Fibroblast of skin of left quadriceps (primary cell): Measurements from ENCODE around the gene TSPAN2.

Experiments
- DNase-seq, 2 experiments: peaks; one replicate each; pipeline ENCODE4 v3.0.0-alpha.2; 2013; ENCODE audit warnings: low read depth in 2 of 2

Gene TSPAN2

GRCh38 chr1:115089420-115090185, at the start of gene TSPAN2:
TSPAN2 (minus strand) TSS chr1:115089503; CDS start chr1:115089432, 71 bp downstream.
- no peak for DNase-seq

DNA sequence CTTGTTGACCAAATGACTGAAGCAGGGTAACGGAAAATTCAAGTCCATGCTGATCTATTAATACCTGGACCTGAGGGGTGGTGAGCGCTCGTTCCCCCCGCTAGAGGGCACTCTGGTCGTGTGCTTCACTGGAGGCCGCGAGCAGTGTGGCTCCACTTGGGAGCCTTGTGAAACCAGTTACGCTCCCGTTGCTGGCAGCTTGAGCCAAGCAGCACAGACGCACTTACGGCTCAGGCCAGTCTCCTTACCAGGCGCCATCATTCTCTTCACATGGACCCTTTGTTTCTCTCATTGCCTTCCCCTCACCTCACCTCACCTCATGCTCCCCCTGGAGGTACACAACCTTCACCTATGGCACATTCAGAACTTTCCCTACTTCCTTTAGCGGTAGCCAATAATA, 49.7 kb upstream of the TSPAN2 start:
- DNase-seq: peak; percentile 82 to 86

DNA sequence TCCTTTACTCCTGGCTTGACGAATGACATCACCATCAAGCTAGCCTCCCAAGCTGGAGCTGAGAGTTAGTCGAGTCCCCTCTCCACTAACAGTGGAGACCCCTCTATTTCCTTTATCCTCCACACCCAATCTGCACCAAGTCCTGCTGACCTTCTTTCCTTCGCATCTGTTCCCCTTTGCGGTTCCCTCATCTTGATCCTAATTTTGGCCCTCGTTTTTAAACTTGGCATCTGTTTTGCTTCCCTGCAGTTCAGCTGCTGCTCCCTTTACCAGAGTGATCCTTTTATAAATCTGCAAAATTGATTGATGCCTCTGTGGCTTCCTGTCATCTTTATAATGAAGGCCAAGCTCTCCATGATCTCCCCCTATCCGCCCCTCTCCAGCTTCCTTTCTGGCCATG, 49.0 kb upstream of the TSPAN2 start:
- DNase-seq: no peak

DNA sequence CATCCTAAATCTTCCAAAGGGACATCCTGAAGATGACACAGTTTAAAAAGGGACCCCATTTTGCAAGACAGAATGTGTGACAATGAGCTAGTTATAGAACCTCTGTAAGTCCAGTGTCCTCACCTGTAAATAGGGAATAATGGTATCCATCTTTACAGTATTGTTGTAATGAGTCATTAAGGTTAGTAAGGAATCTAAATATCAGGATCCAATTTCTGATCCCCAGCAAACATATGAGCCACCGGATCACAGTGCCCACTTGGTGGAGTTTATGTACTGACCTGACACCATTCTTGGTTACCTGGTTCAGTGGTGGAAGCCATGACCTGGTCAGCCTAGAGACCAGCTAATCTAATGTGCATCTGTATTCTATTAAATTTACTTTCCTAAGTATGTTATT, 47.9 kb upstream of the TSPAN2 start:
- DNase-seq: no peak

- DNase-seq: no peak
Observed at GRCh38 chr1:115136706-115137105, 47.4 kb upstream of the TSPAN2 start.

- no peak for DNase-seq
Observed at GRCh38 chr1:115136106-115136505, 46.8 kb upstream of the TSPAN2 start.

GRCh38 chr1:115135681-115136080, 46.4 kb upstream of the TSPAN2 start:
- DNase-seq: peak; percentile 38 to 47

DNA sequence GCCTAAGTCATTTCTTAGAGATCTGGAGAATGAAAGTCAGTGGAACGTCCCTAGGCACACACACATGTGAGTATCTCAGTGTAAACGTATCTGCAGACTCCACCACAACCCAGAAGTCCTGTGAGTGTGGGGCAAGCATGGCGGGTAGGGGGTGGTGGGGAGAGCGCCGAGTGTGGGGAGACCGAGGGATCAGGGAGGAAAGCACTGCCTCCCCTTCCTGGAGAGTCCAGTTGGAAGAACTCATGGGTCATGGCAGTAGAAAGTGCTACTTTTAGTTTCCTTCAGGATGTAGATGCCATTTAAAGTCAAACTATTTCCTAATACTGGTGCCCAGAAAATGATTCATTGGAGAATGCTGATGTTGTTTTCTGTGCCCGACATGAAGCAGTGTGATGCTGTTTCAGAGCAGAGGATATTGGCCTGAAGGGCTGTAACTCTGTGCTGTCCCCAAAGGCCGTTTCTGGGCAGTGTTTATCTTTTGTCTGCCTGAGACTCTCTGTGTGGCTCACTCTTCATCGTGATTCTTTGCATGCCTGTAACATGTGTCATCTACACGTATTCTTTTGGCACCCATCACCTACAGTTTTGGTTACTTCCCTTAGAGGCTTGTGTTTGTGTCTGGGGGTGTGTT, 45.7 kb upstream of the TSPAN2 start:
- peak; percentile 67 to 71 for DNase-seq

DNA sequence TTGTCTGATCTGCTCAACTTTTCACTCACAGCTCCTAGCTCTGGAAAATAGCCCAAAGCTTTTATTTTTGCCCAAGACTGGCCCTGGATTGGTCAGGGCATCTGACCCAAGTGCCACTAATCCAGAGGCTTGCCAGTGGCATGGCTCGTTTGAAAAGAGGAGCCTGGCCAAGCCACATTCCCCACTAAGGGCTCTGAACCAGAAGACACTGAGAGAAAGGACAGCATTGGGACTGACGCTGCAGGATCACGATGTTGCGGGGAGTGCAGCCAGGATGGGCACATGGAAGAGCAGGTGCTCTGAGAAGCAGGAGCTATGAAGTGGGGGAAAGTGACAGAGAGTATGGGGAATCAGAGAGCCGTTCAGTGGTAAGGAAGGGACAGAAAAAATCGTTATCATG, 44.9 kb upstream of the TSPAN2 start:
- no peak for DNase-seq

DNA sequence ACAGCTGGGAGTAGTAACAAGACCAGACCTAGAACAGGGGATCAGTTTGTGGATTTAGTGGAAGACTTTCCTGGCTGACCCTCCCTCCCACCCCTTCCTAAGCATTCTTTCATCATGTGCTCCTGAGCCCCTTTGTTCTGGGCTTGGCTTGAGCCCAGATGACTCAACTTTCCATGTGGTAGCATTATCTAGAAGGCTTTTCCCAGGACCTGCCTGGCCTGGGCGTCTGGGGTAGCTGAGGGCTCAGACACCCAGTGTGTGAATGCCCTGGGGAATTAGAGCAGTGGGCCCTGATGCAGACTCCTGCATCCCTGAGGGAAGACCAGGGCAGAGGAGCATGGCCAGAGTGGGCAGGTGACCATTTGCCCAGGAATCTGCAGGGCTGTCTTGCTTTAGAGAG, 44.1 kb upstream of the TSPAN2 start:
- DNase-seq: peak in 1 of 2 experiments; percentile 29

DNA sequence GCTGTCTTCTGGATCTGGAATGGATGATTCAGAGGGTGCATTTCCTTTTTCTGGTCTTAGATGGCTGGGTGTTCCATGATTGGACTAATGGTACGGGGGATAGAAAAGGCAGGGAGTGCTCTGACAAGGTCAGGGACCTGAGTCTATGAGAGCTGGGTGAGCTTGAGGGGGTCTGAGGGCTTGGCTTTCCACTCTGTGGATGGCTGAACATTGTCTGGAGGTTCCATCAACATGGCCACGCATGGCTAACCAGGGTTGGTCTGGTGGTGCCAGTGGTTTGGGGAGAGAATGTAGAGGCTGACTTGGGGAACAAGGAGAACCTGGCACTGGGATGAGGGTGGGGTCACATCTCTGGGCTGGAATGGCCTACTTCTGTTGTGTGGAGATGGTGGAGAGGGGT, 41.5 kb upstream of the TSPAN2 start:
- DNase-seq: no peak

GRCh38 chr1:115129071-115129640, 39.9 kb upstream of the TSPAN2 start:
- DNase-seq: no peak

- no peak for DNase-seq
Observed at GRCh38 chr1:115127539-115127938, 38.2 kb upstream of the TSPAN2 start.

GRCh38 chr1:115126516-115126915, 37.2 kb upstream of the TSPAN2 start:
- DNase-seq: no peak

DNA sequence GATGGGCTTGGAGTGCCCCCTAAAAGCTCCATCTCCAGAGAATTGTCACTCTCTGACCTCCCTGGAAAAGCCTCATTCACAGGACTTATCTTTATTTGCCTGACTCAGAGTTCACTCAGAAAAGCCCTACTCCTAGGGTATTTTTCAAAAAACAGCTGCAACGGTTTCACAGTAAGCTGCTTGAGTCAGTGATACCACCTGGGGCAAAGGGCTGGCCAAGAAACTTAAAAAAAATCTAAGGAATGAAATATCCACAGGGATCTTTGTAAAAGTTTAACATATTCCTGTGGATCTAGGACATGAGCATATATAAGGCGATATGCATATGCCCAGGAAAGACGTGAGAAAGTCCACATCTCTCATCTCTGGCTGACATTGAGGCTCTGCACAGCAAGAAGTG, 33.8 kb upstream of the TSPAN2 start:
- DNase-seq: no peak

- DNase-seq: no peak
Observed at GRCh38 chr1:115121793-115122192, 32.5 kb upstream of the TSPAN2 start.

DNA sequence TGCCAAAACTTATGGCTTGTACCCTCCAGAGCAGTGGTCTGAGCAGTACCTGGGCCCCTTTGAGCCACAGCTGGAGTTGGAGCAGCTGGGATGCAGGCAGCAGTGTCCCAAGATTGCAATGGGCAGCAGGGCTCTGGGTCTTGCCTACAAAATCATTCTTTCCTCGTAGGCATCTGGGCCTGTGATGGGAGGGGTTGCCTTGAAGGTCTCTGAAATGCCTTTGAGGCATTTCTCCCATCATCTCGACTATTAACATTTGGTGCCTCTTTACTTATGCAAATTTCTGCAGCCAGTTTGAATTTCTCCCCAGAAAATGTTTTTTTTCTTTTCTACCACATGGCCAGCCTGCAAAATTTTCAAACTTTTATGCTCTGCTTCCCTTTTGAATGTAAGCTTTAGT, 31.0 kb upstream of the TSPAN2 start:
- DNase-seq: no peak

GRCh38 chr1:115118611-115119010, 29.3 kb upstream of the TSPAN2 start:
- DNase-seq: no peak

DNA sequence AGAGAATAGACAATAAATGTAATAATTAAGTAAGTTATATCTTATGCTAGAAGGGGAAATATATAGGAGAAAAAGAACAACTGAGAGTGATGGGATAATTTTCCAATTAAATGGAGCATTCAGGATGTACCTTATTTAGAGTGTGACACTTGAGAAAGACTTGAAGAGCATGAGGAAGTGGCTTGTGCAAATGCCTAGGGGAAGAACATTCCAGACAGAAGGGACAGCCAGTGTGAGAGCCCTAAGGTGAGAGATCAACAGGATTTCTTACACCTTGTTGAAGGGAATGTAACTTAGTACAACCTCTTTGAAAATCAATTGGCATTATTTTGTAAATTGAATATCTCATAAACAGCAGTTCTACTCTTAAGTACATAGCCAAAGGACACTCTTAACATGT, 28.8 kb upstream of the TSPAN2 start:
- DNase-seq: no peak

- no peak for DNase-seq
Observed at GRCh38 chr1:115117298-115117697, 28.0 kb upstream of the TSPAN2 start.

DNA sequence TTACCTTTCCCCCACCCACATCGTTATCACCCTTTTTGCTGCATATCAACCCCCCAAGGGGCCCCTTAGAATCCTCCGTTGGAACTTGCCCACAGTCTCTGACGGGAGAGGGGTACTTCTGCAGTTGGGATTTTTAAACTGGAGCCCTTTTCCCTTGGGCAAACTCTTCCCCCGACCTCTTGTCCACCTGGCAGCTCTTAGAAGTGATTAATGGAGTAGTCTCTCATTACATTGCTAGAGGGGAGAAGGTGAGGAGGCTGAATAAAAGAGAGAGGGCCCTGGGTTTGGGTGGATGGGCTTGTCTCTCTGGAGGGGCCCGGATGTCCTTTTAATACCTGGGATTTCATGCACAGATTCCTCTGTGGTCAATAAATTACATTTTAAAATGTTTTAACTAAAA, 27.2 kb upstream of the TSPAN2 start:
- DNase-seq: no peak

GRCh38 chr1:115115521-115116161, 26.3 kb upstream of the TSPAN2 start:
- DNase-seq: no peak

DNA sequence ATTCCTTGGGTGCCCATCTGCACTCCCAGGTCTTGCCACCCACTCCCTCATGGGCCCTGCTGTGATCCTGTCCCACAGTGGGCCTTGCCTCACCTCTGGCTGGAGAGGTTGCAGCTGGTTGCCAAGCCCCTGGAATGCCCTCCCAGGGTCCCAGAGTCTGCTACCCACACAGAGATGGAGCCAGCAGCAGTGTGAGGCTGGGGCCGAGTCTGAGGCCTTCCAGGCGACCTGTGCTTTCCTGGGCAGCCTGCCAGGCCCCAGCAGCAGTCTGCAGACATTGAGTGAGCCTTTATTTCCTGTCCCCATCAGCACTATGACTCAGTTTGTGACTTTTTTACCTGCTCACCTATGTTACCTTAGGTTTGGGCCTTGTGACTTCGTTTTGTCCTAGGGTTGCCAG, 25.0 kb upstream of the TSPAN2 start:
- no peak for DNase-seq
